ENCODE results near the gene PHACTR3.
"Not testable (repeated sequence)": the region's sequence is repeated elsewhere in the genome, so short reads cannot be mapped to it uniquely, and the experiment has no call there.

PHACTR3 gene

DNA sequence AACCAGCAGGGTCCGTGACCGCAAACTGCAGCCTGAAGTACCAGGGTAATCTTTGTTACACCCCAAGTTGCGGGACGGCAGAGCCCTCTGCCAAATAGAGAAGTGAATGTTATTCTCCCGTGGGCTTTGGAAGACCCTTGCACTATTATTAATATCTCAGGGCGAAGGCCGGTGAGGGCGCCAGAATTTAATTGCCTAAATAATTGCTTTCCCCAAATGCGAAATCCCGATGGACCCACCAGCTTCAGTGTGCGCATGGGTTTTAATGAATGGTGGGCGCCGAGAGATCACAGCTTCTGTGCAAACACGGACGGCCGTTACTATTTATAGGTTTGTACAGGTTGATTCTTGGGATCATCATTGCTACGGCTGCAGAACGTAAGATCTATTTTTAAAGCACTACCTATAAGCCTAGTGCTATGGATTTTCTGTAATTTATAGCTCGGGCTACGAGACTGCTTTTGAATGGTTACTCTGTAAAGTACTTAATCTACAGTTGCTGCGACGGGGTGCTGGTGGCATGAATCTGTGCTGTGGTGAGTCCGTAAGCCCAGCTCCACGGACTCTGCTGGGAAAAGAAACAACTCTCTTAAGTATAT lies 15.2 kb upstream of the PHACTR3 start:
- no peak for DNase-seq

DNA sequence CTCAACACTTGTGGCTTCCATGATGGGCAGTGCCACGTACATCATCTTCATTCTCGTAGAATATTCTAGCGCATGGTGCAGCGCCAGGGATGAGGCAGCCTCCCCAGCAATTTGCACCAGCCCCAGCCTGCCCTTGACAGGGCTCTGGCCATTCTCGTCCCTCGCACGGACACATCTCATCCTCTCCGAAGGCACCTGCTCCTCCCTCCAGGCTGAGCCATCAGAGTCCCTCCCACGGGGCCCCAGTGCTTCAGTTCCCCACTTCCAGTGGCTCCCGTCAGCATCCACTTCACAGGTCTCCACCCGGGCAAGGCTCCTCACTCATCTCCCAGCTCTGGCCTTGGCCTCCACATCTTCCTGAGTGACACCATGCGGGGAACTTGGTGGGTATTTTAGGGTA lies 13.3 kb upstream of the PHACTR3 start:
- no peak for DNase-seq

DNA sequence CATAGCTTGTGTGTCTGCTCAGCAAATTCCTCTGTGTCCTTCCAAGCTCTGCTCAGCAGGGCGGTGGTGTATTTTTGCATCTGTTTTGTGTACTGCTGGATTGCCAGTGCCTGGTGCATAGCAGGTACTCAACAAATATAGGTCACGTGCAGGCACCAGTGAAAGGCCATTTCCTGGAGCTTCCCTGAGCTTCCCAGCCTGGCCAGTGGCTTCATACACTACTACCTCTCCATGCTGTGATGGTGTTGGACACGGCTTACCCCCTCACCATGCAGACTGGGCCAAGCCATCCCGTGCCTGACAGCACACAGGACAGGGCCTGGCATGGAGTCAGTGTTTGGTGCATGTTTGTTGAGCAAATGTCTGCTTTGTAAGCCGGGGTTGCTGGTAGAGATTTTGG lies 7.7 kb upstream of the PHACTR3 start:
- DNase-seq: no peak

DNA sequence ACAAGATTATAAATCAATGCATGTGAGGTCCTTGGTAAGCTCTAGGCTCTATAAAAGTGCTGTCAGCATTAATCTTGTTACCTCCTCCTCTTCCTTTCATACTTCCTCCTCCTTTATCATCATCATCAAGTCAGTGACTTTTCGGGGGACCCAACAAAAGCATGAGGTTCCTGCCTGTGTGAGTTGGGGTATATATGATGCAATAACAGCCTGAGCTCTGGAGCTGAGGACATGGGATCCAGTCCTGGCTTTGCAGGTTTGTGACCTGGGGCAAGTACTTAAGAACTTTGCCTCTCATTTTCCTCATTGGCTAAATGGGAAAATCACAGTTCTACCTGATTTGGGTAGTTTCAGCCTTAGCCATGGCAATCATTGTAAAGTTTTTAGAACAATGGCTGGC lies 7.1 kb upstream of the PHACTR3 start:
- no peak for DNase-seq

DNA sequence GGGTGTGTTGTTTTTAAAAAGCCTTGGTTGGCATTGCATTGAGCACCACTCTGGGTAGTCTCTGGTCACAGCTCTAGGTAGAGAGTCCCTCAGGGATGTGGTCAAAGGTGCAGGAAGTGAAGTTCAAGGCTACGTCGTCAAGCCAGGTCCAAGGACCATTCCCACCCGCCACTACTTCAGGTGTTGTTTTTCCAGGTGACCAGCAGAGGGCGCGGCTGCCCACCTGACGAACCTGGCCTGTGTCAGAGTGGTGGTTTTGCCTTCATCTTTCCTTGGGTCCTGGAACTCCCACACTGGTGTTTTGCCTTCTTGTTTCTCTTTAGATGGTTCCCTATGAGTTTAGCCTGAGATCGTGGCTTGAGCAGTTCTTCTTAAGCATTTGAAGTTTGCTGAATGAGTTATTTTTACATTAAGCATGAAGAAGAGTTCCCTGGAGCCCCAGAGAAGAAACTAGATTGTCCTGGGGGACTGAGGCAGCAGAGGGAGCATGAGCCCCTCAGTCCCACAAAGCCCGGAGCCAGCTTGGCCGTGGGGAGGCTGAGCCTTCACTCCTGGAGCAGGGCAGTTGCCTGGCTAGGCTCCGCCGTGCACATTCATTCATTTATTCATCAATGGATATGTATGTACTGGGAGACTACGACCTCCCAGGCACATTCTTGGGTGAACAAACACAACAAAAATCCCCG lies 5.6 kb upstream of the PHACTR3 start:
- DNase-seq: no peak

DNA sequence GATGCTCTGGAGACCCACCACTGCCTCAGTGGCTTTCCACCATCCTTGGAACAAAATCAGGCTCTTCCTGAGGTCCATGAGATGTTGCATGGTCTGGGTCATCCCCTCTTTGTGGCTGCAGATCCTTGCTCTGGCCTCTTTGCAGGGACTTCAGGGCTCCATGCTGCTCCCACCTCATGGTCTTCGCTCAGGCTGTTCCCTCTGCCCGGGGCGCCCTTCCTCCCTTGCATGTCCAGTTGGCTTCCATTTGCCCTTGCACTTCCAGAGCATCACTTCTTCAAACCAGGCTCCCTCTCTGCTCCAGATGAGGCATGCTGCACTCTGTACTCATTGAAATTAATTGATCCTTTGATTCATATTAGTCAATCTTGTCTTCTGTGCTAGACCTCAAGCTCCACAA lies 4.4 kb upstream of the PHACTR3 start:
- DNase-seq: no peak

DNA sequence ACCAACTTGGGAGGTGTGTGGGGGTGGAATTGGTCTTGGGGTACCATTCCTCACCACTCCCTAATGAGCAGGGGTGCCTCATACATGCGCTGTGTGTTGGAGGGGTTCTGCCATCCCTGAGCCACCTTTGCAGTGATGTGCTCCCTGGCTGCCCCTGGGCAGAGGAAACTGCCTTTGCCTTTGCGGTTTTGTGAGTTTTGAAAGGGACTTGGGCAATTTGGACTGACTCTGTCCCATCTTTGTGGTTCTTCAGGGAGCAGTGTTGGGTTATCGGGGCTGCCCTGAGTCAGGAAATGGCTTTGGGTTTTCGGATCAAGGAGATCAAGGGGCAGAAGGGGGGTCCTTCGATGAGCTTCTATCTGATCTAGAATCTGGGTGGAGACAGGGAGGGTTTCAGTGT lies 3.9 kb upstream of the PHACTR3 start:
- no peak for DNase-seq

DNA sequence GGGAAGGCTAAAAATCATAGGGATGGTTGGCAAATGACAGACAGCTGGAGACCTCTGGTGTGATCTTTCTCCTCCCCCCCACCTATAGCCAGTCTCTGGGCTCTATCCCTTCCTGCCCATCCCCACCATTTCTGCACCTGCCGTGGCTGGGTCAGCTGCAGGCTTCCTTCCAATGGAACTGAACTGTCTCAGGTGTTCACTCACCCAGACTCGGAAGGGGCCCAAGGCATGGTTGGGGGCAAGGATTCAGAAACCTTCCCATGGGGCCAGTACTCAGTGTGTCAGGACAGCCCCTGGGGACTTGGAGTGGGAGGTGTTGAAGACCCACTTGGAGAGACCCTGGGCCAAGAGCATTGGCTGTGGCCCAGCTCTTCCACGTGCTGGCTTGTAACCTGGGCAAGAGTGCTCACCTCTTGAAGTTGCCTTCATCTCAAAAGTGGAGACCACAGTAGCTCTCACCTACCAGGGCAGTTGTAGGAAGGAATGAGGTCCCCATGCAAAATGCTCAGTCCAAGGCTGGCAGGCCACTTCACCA lies 1.7 kb upstream of the PHACTR3 start:
- no peak for DNase-seq

DNA sequence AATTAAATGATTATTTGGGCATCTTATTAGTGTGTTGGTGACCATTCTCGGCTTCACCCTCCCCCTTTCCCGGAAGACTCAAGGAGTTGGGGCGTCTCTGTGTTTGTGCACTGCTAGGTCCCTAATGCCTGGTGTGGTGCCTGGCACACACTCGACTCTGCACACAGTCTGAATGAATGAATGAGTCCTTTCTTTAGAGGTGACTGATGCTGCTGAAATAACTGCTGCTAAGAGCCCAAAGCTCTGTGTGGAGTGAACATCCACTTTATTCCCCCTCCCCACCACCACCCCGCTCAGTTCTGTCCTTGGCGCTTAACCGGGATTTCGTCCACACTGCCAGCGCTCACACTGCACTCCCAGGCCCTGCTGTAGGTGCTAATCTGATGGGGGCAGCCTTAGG lies 1.2 kb upstream of the PHACTR3 start:
- DNase-seq: no peak

DNA sequence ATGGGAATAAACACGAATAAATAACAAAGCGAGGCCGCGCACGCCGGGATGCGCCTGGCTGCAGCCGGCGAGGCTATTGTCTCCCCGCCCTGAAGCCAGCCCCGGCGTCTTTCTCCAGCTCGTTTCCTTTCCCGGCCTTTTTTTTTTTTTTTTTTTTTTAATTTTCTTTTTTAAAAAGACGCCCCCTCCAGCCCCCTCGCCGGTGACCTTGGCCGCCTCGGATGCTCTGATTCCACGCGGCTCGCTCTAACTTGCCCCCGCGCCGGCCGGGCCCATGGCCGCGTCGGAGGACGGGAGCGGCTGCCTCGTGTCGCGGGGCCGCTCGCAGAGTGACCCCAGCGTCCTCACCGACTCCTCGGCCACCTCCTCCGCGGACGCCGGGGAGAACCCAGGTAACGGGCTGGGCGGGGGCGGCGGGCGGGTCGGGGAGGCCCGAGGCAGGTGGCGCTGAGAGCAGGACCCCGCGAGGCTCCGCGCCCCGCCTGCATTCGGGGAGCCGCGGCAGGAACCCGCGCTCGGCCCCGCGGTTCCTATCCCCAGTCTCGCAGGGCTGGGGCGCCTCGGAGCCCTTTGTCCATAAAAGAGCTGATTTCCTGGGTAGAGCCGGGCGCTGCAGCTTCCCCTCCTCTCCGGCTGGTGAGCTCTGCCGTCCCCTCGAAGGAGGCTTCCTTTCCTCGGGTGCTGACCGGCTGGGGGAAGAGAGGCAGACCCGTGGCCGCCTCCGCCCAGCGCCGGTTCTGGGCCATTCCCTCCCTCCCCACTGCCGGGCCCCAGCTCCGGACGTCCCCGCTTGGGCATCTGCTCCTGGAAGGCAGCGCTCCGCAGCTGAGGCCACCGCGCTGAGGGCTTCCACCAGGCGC lies 631 bp downstream of the PHACTR3 start:
- DNase-seq: no peak

DNA sequence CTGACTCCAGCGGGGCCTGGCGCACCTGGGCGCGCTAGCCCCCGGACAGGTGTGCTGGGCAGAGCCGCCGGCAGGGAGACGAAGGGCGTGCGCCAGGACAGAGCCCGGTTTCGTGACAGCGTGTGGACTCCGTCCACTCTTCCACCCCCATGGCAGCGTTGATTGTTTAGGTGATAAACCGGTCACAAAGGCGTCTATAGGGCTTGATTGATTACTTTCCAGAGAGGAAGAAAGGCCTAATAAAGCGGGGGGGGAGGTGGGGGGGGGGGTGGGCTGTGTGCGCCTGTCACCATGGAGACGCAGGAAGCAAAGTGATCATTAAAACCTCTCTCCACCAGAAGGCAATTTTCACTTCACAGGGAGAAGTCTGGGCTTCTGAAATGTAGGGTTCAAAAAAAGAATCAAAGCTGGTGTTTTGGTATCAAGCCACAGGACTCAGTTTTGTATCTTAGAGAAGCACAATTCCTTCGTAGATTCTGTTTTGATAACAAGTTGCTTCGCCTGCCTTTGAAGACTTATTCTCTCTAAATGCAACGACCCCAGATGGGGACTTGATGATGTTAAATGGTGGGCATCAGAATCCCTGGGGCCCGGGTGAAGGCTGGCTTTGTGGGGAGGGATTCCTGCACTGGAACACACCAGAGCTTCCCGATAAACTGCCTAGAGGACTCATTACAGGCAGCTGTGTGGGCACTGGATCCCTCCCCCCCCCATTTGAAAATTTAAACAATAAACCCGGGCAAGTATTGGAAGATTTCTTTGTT lies 1.4 kb downstream of the PHACTR3 start:
- DNase-seq: no peak

DNA sequence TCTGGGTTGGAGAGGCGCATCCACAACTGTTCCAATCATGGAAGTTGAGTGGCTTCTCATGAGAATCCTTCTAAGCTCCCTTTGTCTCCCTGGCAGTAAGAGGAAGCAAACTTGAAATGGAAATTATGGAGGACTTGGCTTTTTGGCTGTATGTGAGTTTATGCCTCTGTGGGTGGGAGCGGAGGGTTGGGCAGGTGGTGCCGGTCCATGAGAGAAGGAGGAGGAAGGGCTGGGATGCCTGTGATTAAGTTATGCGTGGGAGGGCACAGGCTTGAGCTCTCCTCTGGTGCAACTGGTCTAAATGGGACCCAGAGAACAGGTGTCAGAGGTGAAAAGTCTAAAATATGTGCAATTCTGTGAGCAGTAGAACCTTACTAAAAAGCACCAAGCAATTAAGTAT lies 2.2 kb downstream of the PHACTR3 start:
- DNase-seq: no peak

DNA sequence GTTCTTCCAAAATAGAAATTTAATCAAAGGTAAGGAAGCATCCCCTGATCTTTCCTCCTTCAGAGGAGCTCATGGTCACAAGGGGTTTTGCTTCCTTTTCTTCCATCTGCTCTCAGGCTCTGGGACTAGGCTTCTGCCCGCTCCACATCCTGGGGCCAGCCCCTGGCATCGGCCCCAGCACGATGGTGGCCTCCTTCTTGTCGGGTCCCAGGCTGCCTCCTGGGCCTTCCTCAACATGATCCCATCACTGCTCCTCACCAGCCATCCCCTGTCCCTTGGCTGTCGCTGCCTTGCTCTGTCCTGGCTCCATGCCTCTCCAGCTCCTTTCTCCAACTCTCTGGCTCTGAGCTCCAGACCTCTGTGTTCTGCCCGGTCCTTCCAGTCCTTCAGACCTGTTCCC lies 4.1 kb downstream of the PHACTR3 start:
- no peak for DNase-seq

DNA sequence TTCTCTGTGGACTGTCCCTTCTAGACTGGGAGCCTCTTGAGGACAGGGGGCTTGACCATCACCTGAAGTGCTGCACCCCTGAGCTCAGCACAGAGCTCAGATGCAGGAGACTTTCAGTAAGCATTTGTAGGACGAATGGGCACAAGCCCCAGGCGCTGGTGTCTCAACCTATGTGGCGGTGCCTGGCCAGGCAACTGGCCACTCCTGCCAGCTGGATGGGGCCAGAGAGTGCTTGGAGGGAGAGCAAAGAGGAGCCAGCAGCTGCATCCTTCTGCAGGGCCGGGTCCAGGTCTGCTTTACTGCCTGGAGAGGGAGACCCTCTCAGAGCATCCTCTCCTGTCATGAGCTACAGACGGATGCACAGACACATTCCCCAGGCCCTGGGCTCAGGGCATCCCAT lies 4.5 kb downstream of the PHACTR3 start:
- no peak for DNase-seq

DNA sequence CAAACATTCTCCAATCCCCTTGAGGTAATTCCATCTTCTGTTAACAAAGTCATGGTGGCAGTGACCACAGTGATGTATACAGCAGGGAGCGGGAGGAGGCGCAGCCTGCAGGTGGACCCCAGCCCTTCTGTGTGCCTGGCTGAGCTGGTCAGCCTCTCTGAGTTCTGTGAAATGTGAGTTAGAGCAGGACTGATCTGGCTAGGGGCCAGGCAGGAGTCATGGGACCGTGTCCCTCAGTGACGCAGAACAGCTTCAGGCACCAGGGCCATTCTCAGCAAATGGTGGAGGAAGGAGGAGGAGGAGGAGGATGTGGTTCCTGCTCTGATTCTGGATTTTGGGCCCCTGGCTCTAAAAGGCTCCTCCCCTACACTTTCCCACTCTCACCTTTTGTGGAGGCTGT lies 6.9 kb downstream of the PHACTR3 start:
- no peak for DNase-seq

DNA sequence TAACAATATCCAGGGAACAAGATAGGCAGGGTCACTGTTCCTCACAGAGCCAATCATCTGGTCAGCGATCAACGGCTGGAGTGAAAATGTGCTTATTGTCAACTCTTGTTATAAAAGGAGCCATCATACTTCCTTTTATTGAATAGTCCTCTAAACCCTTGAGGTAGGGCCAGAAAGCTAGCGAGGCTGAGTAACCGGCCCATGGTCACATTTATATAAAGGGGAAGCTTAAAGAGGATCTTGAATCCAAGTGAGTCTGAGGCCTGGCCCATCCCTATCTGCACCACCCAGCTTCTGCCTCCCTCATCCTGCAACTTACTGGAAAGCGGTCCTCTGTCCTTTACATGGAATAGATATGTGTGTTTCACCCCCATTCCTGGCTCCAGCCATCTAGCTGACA lies 9.5 kb downstream of the PHACTR3 start:
- no peak for DNase-seq

DNA sequence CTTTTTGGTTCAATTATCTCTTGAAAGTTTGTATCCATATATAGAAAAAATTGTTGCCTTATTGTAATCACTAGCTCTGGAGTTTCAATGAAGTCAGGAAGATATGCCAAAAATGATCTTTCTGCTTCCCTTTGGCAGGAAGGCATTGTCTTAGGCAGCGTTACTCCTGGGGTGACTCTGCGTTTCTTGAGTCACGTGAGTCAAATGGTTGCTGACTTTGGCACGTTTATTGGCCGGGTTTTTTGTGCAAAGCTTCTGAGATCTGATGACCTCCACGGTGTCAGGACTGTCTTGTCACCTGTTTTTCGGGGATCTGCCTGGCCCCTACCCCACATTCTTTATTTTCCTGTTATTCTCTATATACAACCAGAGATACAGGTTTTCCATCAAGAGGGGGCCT lies 10.4 kb downstream of the PHACTR3 start:
- DNase-seq: no peak

DNA sequence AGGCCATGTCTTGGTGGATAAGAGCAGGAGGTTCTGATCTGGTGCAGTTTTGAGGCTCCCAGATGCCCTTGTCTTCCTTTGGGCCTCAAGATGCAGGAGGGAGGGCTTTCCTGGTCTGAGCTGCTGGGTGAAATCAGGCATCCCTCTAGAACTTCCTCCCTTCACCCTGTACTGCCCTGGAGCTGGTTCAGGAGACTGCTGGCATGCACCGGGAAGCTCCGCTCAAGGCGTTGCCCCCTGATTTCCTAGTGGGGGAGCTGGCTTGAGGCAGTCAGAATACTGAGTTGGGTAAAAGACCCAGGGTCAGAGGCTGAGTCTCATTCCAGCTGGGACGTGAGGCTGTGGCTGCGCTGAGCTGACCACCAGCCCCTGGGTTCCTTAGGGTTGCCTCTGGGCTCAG lies 12.0 kb downstream of the PHACTR3 start:
- DNase-seq: no peak

DNA sequence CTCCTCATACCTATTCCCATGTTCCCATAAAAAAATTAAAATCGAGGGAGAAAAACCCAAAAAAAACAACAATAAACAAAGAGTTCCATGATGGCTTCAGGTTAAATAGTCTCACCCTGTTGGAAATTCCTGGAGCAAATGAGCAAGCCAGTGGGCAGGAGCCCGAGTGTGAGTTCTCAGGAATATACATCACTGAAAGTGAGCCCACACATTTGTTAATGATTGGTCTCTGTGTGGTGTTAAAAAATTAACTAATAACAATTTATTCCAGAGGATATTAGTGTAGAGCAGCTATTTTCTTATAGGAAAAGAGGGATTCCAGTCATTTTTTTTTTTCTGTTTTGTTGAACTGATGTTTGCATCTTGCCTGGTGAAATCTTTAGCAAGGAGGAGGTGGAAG lies 12.9 kb downstream of the PHACTR3 start:
- no peak for DNase-seq

DNA sequence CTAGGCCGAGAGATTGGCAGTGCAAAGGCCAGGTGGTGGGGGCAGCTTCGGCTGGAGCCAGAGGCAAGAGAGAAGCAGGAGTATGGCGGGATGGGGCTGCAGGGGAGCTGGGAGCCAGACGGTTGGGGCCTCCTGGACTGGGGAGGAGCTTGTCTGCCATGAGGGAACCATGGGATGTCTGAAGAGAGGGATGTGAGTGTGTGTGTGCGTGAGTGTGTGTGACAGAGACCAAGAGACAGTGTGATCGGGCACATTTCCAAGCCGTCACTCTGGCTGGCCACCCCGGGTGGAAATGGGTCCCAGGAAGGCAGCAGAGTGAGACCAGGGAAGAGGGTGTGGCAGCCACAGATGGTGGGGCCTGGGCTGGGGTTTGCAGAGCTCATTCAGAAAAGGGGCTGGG lies 13.8 kb downstream of the PHACTR3 start:
- no peak for DNase-seq

DNA sequence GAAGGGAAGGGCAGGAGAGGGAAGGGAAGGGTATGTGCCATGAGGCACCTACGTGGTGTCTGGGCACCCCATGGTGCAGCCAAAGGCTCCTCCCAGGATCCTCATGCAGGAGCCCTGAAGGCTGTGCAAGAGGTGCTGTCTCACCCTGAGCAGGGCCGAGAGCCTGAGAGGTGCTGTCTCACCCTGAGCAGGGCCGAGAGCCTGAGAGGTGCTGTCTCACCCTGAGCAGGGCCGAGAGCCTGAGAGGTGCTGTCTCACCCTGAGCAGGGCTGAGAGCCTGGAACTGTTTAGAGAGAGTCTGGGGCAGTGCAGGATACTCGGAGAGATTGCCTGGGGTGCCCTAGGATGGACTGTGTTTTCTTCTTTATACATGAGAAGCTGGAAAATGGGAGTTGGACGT lies 14.2 kb downstream of the PHACTR3 start:
- DNase-seq: not testable (repeated sequence)

DNA sequence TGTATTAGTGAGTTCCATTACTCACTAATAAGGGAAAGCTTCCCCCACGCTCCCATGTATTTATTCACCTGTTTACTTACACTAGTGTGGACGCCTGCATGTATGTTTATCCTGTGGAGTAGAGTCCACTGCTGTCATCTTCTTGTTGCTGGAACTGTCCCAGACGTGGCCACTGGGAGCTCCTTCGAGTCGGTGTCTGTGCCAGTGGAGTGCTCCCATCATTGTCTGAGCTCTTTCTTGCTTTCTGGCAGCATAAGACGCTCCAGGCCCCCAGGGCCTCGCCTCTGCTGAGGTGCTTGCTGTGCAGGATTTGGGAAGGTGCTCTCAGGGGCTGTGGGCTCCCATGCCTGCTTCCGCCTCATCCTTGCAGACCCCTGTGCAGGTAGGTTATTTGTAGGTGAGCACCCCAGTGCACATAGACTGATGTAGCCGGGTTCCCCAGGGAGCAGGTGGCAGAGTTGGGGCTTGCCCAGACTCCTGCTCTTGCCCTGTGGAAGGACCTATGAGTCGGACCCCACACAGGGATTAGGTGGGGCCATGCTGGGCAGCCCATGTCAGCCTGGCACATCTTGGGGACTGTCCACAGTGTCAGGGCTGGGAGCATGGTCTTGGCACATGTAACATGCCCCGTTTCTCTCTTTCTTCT lies 16.6 kb downstream of the PHACTR3 start:
- no peak for DNase-seq

DNA sequence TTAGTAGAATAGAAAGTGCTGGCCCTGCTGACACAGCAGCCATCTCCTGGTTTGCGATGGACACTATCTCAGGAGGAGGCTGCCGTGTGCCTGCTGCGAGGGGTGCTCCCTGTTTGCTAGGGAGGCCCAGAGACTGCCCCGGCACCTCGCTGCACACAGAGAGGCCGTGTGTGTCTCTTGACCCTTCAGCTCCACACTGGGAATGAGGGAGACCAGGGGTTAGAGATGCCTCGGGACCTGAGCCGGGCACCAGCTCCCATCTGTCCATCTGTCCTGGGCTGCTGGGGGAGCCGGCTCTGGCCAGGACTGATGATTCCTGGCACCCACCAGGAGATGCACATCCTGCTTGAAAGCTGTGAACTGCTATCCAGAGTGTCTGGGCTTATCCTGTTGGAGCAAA lies 18.2 kb downstream of the PHACTR3 start:
- DNase-seq: no peak

All from activated CD8-positive, alpha-beta memory T cell treated with anti-CD3 and anti-CD28 coated beads, Interleukin-2, amount 50 U/mL, for 4 hours (primary cell).